Smooth muscle cell of the coronary artery (primary cell): ENCODE data around the gene CCDC152. TPM values are rescaled to one million over a fixed set of nuclear protein-coding genes. Genes with fewer than 3 reads are reported as not detected.

Source experiments
- total RNA-seq: library from RNA; depleted of rRNA; stranded (reverse); fragments of >200 nt; gene quantifications from 2 replicates; pipeline ENCODE4 v1.2.3, GENCODE V29; 2014; ENCODE audit warnings: low replicate concordance

Gene CCDC152
- 1.3 and 1.6 TPM in 2 replicates for total RNA-seq

GRCh38 chr5:42756606-42757601 lies at the start of gene CCDC152:
CCDC152 (plus strand) TSS chr5:42756818; CDS start chr5:42759122, 2,304 bp downstream.

GRCh38 chr5:42811591-42812446 lies 55.2 kb downstream of the CCDC152 start, which contains the start of gene SELENOP:
SELENOP (minus strand) TSS chr5:42811892; CDS start chr5:42808353, 3,539 bp downstream.

Other genes with a start within 250 kb of the CCDC152 start
- gene SELENOP, start 55.1 kb downstream of the CCDC152 start, total RNA-seq: 2.6 and 159 TPM in 2 replicates